ENCODE data around the gene CD177.
"Not testable (repeated sequence)": the region's sequence is repeated elsewhere in the genome, so short reads cannot be mapped to it uniquely, and the experiment has no call there.

Gene CD177

DNA sequence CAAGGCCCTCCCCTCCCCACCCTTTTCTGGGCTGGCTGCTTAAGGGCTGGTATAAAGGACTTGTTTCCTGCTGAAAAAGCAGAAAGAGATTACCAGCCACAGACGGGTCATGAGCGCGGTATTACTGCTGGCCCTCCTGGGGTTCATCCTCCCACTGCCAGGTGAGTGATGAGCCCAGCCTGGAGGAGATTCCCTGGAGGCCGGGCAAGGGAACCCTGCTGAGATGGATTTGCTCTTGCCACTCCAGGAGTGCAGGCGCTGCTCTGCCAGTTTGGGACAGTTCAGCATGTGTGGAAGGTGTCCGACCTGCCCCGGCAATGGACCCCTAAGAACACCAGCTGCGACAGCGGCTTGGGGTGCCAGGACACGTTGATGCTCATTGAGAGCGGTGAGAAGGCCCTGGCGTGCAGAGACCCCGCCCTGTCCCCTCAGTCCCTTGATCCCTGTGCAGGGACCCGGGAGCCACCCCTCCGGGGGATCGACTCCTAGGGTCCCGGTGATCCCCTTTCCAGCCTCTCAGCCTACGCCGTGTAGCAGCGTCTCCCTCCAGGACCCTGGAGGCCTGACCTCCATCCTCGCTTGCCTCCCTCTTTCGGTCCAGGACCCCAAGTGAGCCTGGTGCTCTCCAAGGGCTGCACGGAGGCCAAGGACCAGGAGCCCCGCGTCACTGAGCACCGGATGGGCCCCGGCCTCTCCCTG, at the start of gene CD177:
TSS of gene CD177 (plus strand) at position 81 of the 699 bp plus-strand sequence. CDS start at position 110, 29 bp downstream.
- DNase-seq (ENCODE audit: low read depth in 2 of 2): no peak

GRCh38 chr19:43305642-43306041, 47.8 kb upstream of the CD177 start:
- DNase-seq (ENCODE audit: low read depth in 2 of 2): no peak

GRCh38 chr19:43306097-43306496, 47.4 kb upstream of the CD177 start:
- no peak for DNase-seq (ENCODE audit: low read depth in 2 of 2)

DNA sequence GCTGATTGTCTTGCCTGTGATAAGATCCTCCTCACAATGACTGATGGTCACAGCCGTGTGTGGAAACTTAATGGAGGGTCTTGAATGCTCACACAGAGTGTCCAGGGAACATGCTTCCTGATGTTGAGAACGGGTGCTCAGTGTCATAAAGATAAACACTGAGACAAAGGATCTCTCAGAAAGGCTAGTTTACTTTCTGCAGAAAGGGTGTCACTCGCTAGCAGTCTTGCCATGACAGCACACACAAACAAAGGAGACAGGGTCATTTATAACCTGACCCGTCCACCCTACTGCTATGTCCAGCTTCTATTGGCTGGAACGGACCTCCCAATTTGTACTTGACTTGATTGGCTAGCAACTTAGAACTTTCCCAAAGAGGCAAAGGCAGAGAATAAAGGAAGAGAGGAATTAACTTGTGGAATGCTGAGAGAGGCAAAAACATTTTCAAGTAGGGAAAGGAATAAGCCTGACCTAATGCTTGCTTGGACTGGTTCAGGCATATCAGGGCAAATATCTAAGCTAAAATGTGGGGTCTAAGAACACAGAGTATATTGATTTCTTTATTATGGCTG, 45.2 kb upstream of the CD177 start:
- no peak for DNase-seq (ENCODE audit: low read depth in 2 of 2)

- no peak for DNase-seq (ENCODE audit: low read depth in 2 of 2)
Observed at GRCh38 chr19:43309466-43309865, 44.0 kb upstream of the CD177 start.

DNA sequence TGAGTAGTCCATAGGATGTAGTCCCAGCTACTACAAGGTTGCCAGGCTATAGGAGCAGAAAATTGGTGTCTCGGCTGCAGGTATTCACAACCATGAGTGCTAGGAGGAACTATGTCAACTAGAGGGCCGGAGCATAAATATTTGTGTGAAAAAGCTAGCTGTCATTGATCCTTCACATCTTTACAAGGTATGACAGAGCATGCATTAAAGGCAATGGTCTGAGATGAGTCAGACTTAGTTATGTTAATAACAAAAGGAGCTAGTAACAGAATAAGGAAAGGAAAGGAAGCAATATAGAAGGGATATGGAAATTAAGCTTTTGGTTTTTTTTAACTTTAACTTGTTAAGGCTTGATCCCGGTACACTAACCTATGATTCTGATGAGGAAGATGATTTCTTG, 43.3 kb upstream of the CD177 start:
- DNase-seq (ENCODE audit: low read depth in 2 of 2): no peak

DNA sequence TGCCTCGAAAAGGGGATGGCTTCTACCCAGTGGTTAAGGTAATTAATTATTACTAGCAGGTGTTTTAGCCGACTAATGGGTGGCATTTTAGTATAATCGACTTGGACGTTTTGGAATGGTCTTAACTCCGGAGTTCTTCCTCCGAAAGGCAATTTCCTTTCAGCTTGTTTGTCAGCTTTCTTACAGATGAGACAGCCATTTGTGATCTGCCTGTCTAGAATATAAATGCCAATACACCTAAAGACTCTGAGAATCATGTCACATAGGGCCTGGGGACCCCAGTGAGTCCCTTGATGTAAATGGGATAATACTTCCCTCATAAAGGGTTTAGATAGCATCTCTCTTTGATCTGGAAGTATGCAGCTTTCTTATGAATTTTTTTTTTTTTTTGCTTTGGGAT, 42.2 kb upstream of the CD177 start:
- DNase-seq (ENCODE audit: low read depth in 2 of 2): no peak

- no peak for DNase-seq (ENCODE audit: low read depth in 2 of 2)
Observed at GRCh38 chr19:43311706-43312105, 41.8 kb upstream of the CD177 start.

- no peak for DNase-seq (ENCODE audit: low read depth in 2 of 2)
Observed at GRCh38 chr19:43313711-43314495, 39.6 kb upstream of the CD177 start.

DNA sequence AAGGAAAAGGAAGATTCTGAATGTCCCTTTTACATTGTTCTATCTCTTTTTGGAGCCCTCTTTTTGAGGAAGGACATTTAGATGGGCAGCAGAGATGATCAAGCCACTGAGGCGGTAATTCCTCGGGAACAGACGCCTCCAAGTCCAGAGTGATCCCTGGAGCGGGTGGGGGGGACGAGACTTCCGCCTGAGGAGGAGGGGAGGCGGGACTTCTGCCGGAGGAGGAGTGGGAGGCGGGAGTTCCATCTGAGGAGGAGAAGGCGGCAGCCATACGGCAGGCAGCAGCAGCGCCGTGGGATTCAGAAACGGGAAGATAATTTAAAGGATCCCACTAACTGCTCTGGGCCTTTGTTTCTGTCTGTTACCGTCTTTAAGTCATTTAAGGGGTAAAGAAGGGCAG, 37.6 kb upstream of the CD177 start:
- DNase-seq (ENCODE audit: low read depth in 2 of 2): no peak

- no peak for DNase-seq (ENCODE audit: low read depth in 2 of 2)
Observed at GRCh38 chr19:43316591-43317319, 36.7 kb upstream of the CD177 start.

DNA sequence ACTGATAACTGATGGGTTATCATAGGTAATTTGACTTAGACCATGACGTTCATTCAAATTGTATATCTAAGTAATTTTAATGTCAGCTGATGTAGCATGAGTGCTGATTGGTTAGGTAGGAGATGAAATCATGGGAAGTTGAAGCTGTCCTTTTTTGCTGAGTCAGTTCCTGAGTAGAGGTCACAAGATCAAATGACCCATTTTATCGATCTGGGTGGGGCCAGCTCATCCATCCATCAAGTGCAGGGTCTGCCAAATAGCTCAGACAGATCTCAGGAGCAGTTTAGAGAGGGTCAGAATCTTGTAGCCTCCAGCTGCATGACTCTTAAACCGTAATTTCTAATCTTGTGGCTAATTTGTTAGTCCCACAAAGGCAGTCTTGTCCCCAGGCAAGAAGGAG, 35.3 kb upstream of the CD177 start:
- DNase-seq (ENCODE audit: low read depth in 2 of 2): no peak

DNA sequence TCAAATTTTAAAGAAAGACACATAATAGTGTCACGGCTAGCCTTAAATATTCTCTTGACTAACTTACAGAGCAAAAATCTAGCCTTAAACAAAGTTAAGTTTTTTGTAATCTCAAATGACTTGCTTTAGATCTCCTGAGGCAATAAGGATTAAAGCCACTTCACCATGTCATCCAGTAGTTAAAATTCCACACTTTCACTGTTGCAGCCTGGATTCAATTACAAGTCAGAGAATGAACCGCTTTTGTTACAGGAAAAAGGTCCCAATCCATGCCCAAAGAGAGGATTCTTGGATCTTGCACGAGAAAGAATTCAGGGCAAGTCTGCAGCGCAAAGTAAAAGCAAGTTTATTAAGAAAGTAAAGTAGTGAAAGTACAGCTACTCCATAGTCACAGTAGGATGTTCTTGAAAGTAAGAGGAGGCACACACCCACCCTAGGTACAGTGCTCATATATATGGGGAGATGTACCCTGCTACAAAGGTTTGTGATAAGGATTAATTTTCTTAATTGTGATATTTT, 34.6 kb upstream of the CD177 start:
- no peak for DNase-seq (ENCODE audit: low read depth in 2 of 2)

DNA sequence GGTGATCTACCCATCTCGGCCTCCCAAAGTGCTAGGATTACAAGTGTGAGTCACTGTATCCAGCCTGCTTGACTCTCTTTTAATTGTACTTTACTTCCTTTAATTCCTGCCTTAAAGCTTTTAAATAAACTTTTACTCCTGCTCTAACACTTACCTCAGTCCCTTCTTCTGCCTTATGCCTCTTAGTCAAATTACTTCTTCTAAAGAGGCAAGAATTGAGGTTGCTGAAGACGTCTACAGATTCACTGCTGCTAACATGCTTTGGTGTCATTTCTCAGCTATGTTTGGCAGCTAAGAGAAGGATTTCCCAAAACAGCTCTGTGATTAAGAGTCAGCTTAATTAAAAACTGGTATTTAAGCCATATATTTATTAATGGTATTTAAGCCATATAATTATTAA, 32.9 kb upstream of the CD177 start:
- no peak for DNase-seq (ENCODE audit: low read depth in 2 of 2)

DNA sequence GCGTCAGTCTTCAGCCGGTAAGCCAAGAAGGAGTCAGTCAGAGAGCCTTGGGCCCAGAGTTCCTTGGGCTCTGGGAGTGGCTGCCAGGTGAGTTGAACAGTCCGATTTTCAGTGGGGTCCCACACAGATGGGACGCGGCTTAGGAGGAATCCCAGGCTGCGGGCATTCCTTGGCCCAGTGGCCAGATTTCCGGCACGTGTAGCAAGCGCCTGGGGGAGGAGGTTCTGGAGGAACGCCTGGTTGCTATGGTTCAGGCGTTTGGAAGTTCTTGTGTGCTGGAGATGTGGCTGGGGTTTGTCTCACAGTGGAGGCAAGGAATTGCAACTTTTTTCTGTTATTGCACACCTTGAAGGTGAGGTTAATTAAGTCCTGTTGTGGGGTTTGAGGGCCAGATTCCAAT, 26.7 kb upstream of the CD177 start:
- DNase-seq (ENCODE audit: low read depth in 2 of 2): not testable (repeated sequence)

DNA sequence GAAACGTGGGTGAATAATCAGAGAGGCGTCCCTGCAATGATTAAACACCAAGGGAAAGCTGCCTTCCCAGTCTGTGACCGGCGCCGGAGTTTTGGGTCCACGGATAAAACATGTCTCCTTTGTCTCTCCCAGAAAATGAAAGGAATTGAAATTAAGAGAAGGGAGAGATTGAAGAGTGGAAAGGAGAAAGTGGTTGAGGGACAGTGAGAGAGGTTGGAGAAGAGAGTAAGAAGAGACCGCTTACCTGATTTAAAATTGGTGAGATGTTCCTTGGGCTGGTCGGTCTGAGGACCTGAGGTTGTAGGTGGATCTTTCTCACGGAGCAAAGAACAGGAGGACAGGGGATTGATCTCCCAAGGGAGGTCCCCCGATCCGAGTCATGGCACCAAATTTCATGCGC, 24.9 kb upstream of the CD177 start:
- not testable (repeated sequence) for DNase-seq (ENCODE audit: low read depth in 2 of 2)

GRCh38 chr19:43329049-43329448, 24.4 kb upstream of the CD177 start:
- DNase-seq (ENCODE audit: low read depth in 2 of 2): not testable (repeated sequence)

DNA sequence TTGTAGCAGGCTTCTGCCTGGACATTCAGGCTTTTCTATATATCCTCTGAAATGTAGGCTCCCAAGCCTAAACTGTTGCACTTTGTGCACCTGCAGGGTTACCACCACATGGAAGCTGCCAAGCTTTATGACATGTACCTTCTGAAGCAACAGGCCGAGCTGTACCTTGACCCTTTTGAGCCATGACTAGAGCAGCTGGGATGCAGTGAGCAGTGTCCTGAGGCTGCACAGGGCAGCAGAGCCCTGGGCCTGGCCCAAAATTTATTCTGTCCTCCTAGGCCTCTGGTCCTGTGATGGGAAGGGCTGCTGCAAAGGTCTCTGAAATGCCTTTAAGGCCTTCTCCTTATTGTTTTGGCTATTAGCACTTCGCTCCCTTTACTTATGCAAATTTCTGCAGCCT, 23.5 kb upstream of the CD177 start:
- no peak for DNase-seq (ENCODE audit: low read depth in 2 of 2)

GRCh38 chr19:43330726-43331434, 22.6 kb upstream of the CD177 start:
- no peak for DNase-seq (ENCODE audit: low read depth in 2 of 2)

GRCh38 chr19:43331435-43332010, 22.0 kb upstream of the CD177 start:
- DNase-seq (ENCODE audit: low read depth in 2 of 2): no peak
